Natural killer cell (primary cell): ENCODE data around the gene DNM2. TPM values are rescaled to one million over a fixed set of nuclear protein-coding genes. Genes with fewer than 3 reads are reported as not detected.

Experiments used
- ATAC-seq, 3 donors: fragments of 150-1000 bp in 2 of 3; fragments of 200-7000 bp in 1 of 3; cut with Tn5 transposase; 1 replicate in 1 of 3; 2 replicates in 2 of 3; pipeline ENCODE4 v1.10.0; 2021; ENCODE audit warnings: mild to moderate bottlenecking in 2 of 3, moderate library complexity in 2 of 3
- DNase-seq, 2 donors: peaks; one replicate each; pipeline versions ENCODE4 v3.0.0 to v3.0.0-alpha.2; 2013 to 2021; ENCODE audit warnings: mixed read lengths in 1 of 2
- H3K27ac ChIP-seq: one replicate; pipeline ENCODE4 v1.5.1; 2013; ENCODE audit warnings: mild to moderate bottlenecking, low read length
- H3K27me3 ChIP-seq: one replicate; pipeline ENCODE4 v1.6.1; 2013; ENCODE audit warnings: low read length; ENCODE audit not compliant: control insufficient read depth, insufficient read depth
- H3K36me3 ChIP-seq: one replicate; pipeline ENCODE4 v1.6.1; 2013; ENCODE audit warnings: low read length; ENCODE audit not compliant: control insufficient read depth, insufficient read depth
- H3K4me1 ChIP-seq: one replicate; pipeline ENCODE4 v1.6.1; 2013; ENCODE audit warnings: low read length; ENCODE audit not compliant: control insufficient read depth, insufficient read depth
- H3K4me3 ChIP-seq: one replicate; pipeline ENCODE4 v1.5.1; 2013; ENCODE audit warnings: low read length
- H3K9me3 ChIP-seq: one replicate; pipeline ENCODE4 v1.6.1; 2013; ENCODE audit warnings: low read length; ENCODE audit not compliant: control insufficient read depth, insufficient read depth
- H3K27ac Mint-ChIP-seq, 2 donors: one replicate each; pipeline ENCODE4 v1.8.0; 2022; ENCODE audit warnings: mild to moderate bottlenecking in 2 of 2, mixed read lengths in 2 of 2, moderate library complexity in 1 of 2
- H3K27me3 Mint-ChIP-seq, 2 donors: one replicate each; pipeline ENCODE4 v1.8.0; 2022; ENCODE audit warnings: low read depth in 2 of 2, mixed read lengths in 2 of 2
- H3K36me3 Mint-ChIP-seq: one replicate; pipeline ENCODE4 v1.8.0; 2022; ENCODE audit warnings: mixed read lengths
- H3K4me1 Mint-ChIP-seq, 2 donors: one replicate each; pipeline ENCODE4 v1.8.0; 2022; ENCODE audit warnings: mixed read lengths in 2 of 2
- H3K4me3 Mint-ChIP-seq: one replicate; pipeline ENCODE4 v1.8.0; 2022; ENCODE audit warnings: mild to moderate bottlenecking, moderate library complexity, mixed read lengths
- H3K9me3 Mint-ChIP-seq, 2 donors: one replicate each; pipeline ENCODE4 v1.8.0; 2022; ENCODE audit warnings: mixed read lengths in 2 of 2
- WGBS: methylation state at CpG from one replicate; pipeline ENCODE4 v1.1.7; 2013; ENCODE audit warnings: missing lambda C conversion rate; ENCODE audit not compliant: insufficient coverage; 5-methylcytosine and 5-hydroxymethylcytosine counted together
- intact Hi-C: fragments of 100-400 bp; cut with micrococcal nuclease; formaldehyde crosslinking; loops from one replicate; pipeline ENCODE4 v1.14.2; 2022
- total RNA-seq, 4 donors: library from RNA; stranded (reverse); fragments of 120-200 nt in 1 of 4; gene quantifications; one replicate each; pipeline versions ENCODE4 v1.2.3 to v1.2.4, GENCODE V29; 2013 to 2022
- TF ChIP-seq, protein P1 (sequence below): fragments of 200-600 bp; IDR thresholded peaks from one replicate; pipeline ENCODE4 v1.8.0; 2022; ENCODE audit warnings: antibody characterized with exemption

The DNM2 gene
- total RNA-seq, 3 donors from 2014 or later (not counting 1 experiment from before 2014, with no cell fraction given): 419 to 491 (median 428) TPM

- peaks cover 47% of the 10 kb centered on the region for H3K36me3 ChIP-seq
- ATAC-seq (no peak), DNase-seq (no peak)
- H3K4me3 Mint-ChIP-seq: no peak overlapping the region
- no peaks in the 10 kb centered on the region for H3K27me3 ChIP-seq
- TF ChIP-seq, protein P1, sequence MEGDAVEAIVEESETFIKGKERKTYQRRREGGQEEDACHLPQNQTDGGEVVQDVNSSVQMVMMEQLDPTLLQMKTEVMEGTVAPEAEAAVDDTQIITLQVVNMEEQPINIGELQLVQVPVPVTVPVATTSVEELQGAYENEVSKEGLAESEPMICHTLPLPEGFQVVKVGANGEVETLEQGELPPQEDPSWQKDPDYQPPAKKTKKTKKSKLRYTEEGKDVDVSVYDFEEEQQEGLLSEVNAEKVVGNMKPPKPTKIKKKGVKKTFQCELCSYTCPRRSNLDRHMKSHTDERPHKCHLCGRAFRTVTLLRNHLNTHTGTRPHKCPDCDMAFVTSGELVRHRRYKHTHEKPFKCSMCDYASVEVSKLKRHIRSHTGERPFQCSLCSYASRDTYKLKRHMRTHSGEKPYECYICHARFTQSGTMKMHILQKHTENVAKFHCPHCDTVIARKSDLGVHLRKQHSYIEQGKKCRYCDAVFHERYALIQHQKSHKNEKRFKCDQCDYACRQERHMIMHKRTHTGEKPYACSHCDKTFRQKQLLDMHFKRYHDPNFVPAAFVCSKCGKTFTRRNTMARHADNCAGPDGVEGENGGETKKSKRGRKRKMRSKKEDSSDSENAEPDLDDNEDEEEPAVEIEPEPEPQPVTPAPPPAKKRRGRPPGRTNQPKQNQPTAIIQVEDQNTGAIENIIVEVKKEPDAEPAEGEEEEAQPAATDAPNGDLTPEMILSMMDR: no peak
- H3K4me1 ChIP-seq: peaks cover 76% of the 10 kb centered on the region
- 94% methylated on average over 17 of the region's 17 CpGs for WGBS
- H3K27ac Mint-ChIP-seq: peak overlapping the region; percentile 92 to 93
- H3K9me3 ChIP-seq: no peaks in the 10 kb centered on the region
- no peak overlapping the region for H3K4me3 ChIP-seq
- H3K4me1 Mint-ChIP-seq: peaks cover 37 to 70% of the 10 kb centered on the region in 2 donors
- peaks cover 10% of the 10 kb centered on the region for H3K36me3 Mint-ChIP-seq
- H3K27ac ChIP-seq: no peak overlapping the region
- intact Hi-C loops: no loop called here
- no peaks in the 10 kb centered on the region for H3K27me3 Mint-ChIP-seq
- no peaks in the 10 kb centered on the region for H3K9me3 Mint-ChIP-seq
Measured at GRCh38 chr19:10811391-10812111, 93.7 kb downstream of the DNM2 start.

DNA sequence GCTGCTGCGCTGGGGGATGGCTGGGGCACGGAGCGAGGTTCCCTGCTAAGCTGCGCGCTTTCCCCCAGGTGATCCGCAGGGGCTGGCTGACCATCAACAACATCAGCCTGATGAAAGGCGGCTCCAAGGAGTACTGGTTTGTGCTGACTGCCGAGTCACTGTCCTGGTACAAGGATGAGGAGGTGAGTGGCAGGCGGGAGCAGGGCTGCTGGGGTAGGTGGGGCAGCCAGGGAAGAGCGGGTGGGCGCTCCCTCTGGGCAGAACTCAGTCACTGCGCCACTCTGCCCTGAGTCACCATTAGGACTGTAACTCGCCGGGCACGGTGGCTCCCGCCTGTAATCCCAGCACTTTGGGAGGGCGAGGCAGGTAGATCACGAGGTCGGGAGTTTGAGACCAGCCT lies 94.3 kb downstream of the DNM2 start:
- peaks cover 10% of the 10 kb centered on the region for H3K36me3 Mint-ChIP-seq
- no peak overlapping the region for H3K4me3 Mint-ChIP-seq
- TF ChIP-seq, protein P1: no peak
- peak overlapping the region; percentile 92 to 93 for H3K27ac Mint-ChIP-seq
- Histone ChIP-seq H3K36me3 (peaks cover 47% of the 10 kb centered on the region), H3K27me3 (no peaks in the 10 kb centered on the region), H3K4me3 (no peak overlapping the region), H3K27ac (no peak overlapping the region), H3K9me3 (no peaks in the 10 kb centered on the region), H3K4me1 (peaks cover 76% of the 10 kb centered on the region)
- ATAC-seq: no peak
- no peaks in the 10 kb centered on the region for H3K9me3 Mint-ChIP-seq
- DNase-seq: no peak
- H3K27me3 Mint-ChIP-seq: no peaks in the 10 kb centered on the region
- intact Hi-C loops: no loop called here
- 95% methylated on average over 19 of the region's 19 CpGs for WGBS
- H3K4me1 Mint-ChIP-seq: peaks cover 37 to 74% of the 10 kb centered on the region in 2 donors

DNA sequence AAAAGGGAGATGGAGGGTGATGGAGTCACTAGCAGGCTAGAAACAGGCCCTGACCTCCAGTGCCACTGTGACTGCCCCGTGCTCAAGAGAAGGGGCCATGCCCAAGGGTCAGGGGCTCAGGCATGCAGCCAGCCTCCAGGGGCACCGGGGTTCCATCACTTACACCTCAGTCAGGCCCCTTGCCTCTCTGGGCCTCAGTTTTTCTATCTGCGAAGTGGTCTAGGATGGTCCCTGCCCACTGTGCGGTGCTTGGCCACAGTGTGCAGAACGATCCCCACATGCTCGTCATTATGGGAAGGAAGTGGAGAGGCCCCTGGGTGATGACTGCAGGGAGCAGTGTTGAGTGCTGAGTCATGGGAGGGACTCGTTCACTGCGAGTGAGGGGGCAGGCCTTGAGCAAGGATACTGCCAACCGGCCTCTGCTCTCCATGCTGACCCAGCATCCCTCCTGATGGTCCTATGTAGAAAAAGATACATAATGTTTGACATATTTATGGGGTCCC lies 95.1 kb downstream of the DNM2 start:
- no peaks in the 10 kb centered on the region for H3K27me3 Mint-ChIP-seq
- peaks cover 37 to 74% of the 10 kb centered on the region in 2 donors for H3K4me1 Mint-ChIP-seq
- peak; percentile 78 to 81 (median 79) for ATAC-seq
- H3K9me3 ChIP-seq: no peaks in the 10 kb centered on the region
- peaks cover 10% of the 10 kb centered on the region for H3K36me3 Mint-ChIP-seq
- H3K36me3 ChIP-seq: peaks cover 50% of the 10 kb centered on the region
- no peaks in the 10 kb centered on the region for H3K9me3 Mint-ChIP-seq
- TF ChIP-seq, protein P1: no peak
- intact Hi-C loops: no loop called here
- H3K27me3 ChIP-seq: no peaks in the 10 kb centered on the region
- 28% methylated on average over 9 of the region's 9 CpGs for WGBS
- peaks cover 76% of the 10 kb centered on the region for H3K4me1 ChIP-seq
- peak overlapping the region; percentile 55 for H3K27ac ChIP-seq
- H3K27ac Mint-ChIP-seq: peak overlapping the region; percentile 92 to 93
- H3K4me3 ChIP-seq: no peak overlapping the region
- peak overlapping the region; percentile 59 for H3K4me3 Mint-ChIP-seq
- DNase-seq: peak; percentile 55 to 56
